ENCODE measurements around the gene TVP23B.
"Not testable (repeated sequence)": the region's sequence is repeated elsewhere in the genome, so short reads cannot be mapped to it uniquely, and the experiment has no call there.

DNA sequence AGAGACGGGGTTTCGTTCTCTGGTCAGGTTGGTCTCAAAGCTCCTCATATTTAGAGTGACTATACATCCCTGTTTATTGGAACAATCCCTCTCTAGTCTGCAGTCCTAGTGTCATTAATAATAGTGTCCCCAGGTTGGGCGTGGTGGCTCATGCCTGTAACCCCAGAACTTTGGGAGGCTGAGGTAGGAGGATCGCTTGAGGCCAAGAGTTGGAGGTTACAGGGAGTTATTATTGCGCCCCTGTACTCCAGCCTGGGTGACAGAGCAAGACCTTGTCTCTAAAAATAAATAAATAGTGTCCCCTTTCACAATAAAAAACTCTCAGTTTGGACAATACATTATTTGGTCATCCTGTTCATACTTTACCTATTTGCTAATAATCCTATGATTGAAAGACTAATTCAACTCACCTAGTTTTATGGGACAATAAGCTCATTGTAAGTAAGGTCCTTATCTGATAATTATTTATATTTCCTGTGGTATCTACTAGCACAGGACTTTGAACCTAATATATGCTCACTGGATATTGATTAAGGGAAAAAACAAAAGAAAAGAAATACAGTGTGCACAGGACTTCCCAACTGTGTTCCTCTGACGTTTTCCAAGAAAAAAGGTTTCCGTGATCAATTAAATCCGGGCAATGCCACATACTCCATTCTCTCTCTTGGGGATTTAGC, 23.5 kb upstream of the TVP23B start:
- TF ChIP-seq, protein P1, sequence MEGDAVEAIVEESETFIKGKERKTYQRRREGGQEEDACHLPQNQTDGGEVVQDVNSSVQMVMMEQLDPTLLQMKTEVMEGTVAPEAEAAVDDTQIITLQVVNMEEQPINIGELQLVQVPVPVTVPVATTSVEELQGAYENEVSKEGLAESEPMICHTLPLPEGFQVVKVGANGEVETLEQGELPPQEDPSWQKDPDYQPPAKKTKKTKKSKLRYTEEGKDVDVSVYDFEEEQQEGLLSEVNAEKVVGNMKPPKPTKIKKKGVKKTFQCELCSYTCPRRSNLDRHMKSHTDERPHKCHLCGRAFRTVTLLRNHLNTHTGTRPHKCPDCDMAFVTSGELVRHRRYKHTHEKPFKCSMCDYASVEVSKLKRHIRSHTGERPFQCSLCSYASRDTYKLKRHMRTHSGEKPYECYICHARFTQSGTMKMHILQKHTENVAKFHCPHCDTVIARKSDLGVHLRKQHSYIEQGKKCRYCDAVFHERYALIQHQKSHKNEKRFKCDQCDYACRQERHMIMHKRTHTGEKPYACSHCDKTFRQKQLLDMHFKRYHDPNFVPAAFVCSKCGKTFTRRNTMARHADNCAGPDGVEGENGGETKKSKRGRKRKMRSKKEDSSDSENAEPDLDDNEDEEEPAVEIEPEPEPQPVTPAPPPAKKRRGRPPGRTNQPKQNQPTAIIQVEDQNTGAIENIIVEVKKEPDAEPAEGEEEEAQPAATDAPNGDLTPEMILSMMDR (conservative IDR thresholded peaks at IDR 0.05; ENCODE audit: low read depth, low read length) = not testable (repeated sequence)
- not testable (repeated sequence) for TF ChIP-seq EZH2phosphoT487 (IDR thresholded peaks at IDR 0.05; ENCODE audit: borderline replicate concordance, low read length)
